Stromal cell of bone marrow (primary cell): ENCODE results near the gene METRN.

Experiments
- DNase-seq: peaks from one replicate; pipeline ENCODE4 v3.0.0-alpha.2; 2012; ENCODE audit warnings: low read depth

METRN gene

DNA sequence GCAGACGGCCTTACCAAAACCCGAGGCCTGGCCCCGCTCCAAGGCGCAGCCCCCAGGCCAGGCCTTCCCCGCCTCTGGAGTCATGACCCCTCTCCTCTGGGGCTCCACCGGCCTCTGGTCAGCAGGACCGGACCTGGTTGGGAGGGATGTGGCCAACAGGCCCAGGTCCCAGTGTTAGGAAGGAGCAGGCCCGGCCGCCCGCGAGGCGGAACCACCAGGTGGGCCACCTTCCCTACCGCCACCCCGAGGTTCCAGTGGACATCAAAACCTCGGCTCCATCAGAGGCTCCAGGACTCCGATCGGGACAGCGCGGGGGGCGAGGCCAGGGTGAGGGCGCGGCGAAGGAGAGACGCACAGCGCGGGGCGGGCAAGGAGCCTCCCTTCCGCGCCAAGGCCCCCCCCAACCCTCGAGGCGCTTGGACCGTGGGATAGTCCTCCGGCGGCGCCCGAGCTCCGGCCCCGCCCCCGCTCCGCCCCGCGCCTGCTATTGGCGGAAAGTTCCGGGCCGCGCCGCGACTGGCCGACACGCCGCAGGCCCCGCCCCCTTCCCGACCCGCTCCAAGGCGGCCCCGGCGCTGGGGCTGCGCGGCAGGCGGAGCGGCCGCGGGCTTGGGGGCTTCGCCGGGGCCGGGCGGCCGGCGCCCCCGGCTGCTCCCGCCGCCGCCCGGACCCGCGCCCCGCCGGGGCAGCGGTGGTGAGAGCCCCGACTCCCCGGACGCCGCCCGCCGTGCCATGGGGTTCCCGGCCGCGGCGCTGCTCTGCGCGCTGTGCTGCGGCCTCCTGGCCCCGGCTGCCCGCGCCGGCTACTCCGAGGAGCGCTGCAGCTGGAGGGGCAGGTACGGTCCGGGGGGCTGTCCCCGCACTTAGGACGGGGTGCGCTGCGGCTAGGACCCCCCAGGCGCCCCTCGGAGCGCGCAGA, at the start of gene METRN:
Gene METRN (plus strand): TSS at position 561 of the 919 bp plus-strand sequence. CDS start 172 bp downstream, at position 733.
- DNase-seq = peak; percentile 72

DNA sequence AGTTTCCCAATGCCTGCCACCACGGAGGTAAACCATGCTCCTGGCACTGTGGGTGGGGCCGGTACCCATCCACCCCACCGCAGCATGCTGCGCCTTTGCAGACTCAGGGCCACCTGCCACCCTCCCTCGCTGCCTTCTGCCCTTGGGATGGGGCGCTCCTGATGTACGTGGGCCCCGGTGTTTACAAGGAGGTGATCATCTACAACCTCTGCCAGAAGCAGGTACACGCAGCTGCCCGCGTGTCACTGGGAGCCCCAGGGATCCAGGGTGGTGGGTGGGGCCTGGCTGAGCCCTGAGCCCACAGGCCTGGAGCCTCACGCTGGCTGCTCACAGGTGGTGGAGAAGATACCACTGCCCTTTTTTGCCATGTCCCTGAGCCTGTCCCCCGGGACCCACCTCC, 48.3 kb upstream of the METRN start:
- no peak for DNase-seq

DNA sequence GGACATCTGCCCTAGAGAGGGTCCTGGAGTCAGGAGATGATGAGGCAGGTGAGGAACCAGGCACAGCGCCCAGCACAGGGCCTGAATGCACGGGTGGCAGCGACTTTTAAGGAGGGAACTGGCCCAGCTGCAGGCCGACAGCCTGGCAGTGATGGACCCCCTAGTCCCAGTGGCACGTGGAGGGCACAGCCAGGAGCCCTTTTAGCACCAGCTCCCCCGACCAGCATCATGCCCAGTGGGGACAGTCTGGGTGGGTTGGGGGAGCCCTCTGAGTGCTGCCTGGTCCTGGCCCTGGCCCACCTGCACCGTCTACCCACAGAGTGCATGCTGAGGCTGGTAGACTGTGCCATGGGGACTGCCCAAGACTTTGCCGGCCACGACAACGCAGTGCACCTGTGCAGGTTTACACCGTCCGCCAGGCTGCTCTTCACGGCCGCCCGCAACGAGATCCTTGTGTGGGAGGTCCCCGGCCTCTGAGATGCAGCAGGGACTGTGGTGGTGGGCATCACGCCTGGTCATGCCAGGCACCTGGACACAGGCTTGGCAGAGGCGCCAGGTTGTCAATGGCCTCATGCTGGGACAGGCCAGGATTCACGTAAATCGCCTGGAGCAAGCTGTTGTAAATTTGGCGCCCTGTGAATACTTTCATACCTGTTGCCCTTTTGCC, 47.7 kb upstream of the METRN start:
- no peak for DNase-seq

DNA sequence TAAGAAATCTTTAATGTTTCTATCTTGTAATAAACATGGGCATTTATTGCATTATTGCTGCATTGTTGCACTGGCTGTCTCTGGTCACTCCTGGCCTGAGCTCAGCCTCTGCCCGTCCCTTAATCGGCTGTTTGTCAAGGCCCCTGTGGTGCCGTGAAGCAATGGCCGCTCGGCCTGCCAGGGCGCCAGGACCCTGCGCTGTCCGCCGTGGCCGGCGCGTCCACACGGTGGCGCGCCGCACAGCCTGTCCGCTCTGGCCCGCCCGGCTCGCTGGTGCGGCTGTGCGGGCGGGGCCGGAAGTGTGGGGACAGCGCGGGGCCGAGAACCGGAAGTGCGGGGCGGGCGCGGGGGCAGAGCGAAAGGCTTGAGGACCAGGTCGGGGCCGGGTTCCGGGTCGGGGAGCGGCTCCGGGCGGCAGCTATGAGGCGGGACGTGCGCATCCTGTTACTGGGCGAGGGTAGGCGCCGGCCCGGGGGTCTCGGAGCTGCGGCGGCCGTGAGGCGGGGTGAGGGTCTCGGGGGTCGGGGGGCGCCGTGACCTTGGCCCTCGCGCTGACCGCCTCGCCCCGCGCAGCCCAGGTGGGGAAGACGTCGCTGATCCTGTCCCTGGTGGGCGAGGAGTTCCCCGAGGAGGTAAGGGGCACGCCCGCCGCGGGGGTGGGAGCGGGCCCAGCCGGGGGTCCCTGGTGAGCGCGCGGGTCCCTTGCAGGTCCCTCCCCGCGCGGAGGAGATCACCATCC, 47.0 kb upstream of the METRN start, which contains the start of gene RHOT2:
Gene RHOT2 (plus strand): TSS at position 353 of the 739 bp plus-strand sequence. CDS start 68 bp downstream, at position 421.
- peak; percentile 81 for DNase-seq

DNA sequence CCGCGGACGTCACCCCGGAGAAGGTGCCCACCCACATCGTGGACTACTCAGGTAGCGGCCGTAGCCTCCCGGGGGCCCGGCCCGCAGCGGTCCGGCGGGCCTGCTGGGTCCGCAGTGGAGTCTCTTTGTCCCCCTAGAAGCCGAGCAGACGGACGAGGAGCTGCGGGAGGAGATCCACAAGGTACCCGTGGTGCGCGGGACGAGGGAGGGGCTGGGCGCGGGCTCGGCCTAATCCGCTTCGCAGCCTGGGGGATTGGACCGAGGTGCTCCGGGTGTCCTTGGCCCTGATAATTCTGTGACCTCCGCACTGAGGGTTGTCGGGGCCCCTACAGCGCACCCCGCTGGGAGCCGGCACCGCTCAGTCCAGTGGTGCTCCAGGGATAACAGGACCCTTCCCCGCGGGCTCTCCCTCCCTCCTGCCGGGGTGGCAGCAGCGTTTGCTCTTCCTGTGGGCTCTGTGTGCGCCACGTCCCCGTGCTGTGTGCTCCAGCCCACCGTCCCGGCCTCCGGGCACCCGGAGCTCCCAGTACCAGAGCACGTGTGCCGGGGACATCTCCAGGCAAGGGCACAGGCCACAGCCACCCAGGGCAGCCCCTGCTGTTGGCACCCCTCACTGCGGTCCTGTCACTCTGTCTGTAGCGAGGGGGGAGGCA, 46.3 kb upstream of the METRN start:
- no peak for DNase-seq

DNA sequence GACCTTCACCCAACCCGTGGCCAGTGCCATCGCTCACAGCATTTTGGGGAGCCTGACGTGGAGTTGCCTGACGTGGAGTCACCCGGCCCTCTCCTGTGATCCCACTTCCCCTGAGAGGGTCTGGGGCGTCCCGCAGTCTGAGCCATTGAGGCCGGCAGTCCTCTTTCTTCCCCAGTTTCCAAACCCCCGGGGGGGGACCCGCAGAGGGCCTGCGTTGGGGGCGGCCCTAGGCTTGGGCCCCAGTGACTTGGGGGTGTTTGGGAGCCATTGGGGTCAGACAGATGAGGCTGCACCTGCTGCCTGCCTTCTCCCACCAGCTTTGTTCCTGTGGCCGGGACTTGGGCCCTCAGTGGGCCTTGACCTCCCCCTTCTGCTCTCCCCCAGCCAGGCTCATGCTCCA, 45.3 kb upstream of the METRN start:
- no peak for DNase-seq

DNA sequence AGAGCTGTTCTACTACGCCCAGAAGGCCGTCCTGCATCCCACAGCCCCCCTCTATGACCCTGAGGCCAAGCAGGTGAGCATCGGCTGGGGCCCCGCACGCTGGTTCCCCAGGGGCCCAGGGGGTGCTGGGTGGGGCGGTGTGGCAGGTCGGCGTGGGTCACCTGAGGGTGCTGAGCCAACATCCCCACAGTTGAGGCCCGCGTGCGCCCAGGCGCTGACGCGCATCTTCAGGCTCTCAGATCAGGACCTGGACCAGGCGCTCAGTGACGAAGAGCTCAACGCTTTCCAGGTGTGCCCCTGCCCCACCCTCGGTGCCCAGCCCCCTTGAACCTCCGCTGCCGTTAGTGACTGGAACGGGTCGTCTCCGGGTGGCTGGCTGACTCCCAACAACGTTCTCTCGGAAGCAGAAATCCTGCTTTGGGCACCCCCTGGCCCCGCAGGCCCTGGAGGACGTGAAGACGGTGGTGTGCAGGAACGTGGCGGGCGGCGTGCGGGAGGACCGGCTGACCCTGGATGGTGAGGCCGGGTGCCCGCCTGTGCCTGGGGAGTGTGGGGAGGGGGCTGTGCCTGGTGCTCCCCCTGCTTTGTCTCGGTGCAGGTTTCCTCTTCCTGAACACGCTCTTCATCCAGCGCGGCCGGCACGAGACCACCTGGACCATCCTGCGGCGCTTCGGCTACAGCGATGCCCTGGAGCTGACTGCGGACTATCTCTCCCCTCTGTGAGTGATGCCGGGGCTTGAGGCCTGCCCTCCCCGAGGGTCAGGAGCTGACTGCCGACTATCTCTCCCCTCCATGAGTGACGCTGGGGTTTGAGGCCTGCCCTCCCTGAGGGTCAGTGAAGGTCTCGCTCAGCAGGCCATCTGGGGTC, 44.2 kb upstream of the METRN start:
- DNase-seq = no peak

DNA sequence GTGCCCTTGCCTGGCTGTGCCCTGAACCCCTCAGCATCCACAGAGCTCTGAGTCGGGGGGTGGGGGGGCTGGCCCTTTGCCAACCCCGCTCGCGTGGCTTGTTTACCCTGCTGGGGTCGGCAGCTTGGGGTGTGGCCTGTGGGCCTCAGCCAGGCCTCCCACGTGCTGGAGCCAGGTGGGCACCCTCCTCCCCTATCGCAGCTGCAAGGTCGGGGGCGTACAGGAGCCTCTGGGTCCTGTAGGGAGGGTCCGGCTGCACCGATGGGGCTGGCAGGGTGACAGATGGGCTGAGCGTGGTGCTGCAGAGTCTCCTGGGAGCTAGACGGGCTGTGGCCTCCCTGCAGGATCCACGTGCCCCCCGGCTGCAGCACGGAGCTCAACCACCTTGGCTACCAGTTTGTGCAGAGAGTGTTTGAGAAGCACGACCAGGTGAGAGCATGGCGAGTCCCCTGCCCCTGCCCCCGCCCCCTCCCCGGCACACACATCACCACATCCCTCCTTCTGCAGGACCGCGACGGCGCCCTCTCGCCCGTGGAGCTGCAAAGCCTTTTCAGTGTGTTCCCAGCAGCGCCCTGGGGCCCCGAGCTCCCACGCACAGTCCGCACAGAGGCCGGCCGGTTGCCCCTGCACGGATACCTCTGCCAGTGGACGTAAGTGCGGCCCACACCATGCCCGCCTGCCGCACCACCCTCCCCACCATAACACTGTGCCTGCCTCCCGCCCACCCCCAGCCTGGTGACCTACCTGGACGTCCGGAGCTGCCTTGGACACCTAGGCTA, 43.4 kb upstream of the METRN start:
- DNase-seq = no peak

DNA sequence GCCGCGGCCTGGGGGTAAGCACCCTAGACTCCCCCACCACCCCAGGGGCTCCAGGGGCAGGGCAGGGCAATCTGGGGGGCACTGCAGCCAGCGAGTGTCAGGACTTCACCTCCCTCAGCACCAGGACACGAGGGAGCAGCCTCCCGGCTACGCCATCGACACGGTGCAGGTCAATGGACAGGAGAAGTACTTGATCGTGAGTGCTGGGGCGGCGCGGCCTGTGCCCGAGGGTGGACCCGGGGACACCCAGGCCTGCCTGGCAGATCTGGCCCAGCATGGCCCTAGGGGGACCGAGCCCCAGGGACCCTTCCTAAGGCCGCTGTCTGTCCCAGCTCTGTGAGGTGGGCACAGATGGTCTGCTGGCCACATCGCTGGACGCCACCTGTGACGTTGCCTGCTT, 42.5 kb upstream of the METRN start:
- no peak for DNase-seq

DNA sequence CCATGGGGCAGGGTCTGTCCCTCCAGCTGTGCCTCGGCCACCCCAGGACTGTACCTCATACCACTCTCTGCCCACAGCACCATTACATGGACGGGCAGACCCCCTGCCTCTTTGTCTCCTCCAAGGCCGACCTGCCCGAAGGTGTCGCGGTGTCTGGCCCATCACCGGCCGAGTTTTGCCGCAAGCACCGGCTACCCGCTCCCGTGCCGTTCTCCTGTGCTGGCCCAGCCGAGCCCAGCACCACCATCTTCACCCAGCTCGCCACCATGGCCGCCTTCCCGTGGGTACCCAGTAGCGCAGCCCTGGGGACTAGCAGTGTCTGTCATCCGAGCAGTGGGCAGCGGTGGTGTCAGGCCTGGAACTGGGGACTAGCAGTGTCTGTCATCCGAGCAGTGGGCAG, 42.1 kb upstream of the METRN start:
- DNase-seq = no peak

DNA sequence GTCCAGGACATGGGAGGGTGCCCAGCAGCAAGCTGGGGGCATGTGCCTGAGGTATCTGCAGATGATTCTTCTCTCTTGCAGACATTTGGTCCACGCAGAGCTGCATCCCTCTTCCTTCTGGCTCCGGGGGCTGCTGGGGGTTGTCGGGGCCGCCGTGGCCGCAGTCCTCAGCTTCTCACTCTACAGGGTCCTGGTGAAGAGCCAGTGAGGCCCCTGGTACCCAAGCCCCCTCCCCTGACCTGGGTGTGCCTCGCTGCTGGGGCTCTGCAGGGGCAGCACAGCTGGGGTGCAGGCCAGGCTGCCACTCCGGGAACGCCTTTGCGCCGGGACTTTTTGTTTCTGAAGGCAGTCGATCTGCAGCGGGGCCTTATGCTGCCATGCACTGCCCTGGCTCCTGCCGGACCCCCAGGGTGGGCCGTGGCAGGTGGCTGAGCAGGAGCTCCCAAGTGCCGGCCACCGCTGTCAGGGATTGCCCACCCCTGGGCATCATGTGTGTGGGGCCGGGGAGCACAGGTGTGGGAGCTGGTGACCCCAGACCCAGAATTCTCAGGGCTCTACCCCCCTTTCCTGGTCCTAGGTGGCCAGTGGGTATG, 41.4 kb upstream of the METRN start:
- DNase-seq = no peak

DNA sequence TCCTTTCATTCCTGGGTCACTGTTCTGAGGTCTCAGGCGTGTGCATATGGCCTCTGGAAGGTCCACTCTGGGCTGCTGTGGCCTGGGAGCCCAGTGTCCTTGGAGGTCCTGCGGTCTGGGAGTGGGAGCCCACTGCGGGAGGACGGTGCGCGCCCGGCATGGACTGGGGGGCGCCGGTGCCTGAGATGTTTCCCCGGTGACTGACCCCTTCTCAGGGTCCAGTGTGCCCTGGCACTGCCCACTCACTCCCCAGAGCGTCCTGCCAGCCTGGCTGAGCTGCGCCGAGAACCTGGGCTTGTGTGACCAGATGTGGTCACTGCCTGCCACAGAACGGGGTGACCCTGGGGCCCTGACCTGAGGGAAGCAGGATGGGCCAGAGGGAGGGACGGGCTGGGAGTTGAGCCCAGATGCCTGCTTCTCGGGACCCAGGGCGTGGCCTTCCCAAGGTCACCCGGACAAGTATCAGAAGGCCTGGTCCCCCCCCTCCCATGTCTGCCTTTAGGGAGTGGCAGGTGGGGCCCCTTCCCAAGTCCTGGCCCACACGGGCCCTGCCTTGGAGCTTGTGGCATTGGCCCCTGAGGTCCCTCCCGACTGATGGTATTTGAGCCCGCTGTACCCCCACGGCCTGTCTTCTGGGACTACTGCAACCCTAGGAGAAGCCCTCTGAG, 40.6 kb upstream of the METRN start:
- DNase-seq = no peak

DNA sequence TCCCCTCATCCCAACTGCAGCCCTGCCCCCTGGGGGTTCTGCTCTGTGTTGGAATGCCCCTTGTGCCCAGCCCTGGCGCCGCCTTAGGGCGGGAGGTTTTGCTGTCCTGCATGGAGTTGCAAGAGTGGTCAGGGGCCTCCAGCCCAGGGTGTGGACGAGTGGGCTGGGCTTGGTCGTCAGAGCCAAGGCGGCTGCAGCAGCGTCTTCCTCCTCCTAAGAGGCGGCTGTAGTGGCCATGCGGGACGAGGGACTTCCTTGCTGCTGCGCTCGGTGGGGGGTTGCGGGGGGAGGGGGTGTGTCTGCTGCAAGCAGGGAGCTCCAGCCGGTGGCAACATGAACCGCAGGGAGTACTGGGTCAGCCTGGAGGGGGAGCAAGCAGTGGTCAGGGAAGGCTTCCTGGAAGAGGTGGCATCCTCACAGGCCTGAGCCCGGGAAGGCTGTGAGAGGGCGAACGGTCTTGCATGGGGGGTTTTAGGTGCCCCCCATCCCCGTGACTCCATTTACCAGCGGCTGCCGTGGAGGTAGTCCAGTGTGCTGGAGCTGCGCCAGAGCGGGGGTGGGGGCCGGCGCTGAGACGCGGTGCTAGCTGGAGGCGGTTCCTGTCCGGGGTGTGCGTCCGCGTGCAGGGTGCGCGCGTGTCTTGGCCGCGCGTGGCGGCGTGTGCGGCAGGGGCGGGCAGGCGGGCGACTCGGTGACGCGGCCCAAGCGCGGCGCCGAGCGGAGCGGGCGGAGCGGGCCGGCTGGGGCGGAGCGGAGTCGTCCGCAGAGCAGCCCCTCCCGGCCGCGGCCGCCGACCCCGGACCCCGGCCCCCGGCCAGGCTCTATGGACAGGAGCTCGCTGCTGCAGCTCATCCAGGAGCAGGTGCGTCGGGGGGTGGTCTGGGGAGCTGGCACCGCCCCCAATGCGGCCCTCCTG, 39.7 kb upstream of the METRN start, which contains the start of gene RHBDL1:
Gene RHBDL1 (plus strand): TSS at position 704 of the 916 bp plus-strand sequence. CDS start 120 bp downstream, at position 824.
- DNase-seq = no peak

DNA sequence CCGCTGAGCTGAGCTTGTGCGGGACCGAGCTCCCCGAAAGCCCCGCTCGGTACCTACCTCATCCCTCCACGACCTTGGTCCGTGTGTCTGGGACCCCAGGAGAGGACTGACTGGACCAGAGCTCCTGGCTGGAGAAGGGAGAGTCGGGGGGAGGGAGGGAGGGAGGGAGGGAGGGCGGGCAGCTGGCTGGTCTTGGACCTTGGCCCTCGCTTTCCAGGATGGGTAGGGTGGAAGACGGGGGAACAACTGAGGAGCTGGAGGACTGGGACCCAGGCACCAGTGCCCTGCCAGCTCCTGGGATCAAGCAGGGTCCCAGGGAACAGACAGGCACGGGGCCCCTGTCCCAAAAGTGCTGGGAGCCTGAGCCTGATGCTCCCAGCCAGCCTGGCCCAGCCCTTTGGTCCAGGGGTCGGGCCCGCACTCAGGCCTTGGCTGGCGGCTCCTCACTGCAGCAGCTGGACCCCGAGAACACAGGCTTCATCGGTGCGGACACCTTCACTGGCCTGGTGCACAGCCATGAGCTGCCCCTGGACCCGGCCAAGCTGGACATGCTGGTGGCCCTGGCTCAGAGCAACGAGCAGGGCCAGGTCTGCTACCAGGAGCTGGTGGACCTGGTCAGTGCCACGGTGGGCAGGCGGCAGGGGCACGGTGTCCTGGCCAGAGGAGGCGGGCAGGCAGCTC, 38.9 kb upstream of the METRN start:
- no peak for DNase-seq

DNA sequence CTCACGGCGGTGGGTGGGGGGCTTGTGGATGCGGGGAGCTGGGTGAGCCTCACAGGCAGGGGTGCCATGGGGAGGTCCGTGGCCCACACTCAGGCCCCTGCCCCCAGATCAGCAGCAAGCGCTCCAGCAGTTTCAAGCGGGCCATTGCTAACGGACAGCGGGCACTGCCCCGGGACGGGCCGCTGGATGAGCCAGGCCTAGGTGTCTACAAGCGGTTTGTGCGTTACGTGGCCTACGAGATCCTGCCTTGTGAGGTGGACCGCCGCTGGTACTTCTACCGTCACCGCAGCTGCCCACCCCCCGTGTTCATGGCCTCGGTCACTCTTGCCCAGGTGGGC, 38.4 kb upstream of the METRN start:
- no peak for DNase-seq

DNA sequence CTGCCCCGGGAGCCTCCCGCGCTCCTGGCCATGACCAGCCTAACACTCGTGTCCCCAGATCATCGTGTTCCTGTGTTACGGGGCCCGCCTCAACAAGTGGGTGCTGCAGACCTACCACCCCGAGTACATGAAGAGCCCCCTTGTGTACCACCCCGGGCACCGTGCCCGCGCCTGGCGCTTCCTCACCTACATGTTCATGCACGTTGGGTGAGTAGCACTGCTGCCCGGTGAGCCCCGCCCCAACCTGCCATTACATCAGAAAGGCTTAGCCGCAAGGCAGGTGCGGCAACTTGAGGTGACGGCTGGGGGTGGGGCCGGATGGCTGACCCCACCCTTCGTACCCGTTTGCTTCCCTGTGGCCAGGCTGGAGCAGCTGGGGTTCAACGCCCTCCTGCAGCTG, 38.0 kb upstream of the METRN start:
- DNase-seq = no peak
